ENCODE measurements around the gene CDC20.

DNA sequence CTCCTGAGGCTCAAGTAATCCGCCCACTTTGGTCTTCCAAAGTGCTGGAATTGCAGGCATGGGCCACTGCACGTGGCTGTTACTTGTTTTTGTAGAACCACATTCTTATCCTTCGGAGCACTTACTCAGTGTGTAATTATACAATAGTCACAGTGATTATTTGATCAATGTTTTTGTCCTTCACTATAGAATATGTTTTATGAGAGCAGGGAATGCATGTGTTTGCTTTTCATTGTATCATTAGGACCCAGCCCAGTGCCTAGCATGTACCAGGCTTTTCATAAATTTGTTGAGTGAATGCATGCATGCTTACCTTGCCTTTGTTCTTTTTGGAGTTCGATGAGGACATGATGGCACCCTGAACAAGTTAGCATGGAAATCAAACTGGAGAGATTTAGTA, 36.7 kb downstream of the CDC20 start:
- TF ChIP-seq ARNT (IDR thresholded peaks at IDR 0.05) (no peak), FOXM1 (IDR thresholded peaks at IDR 0.05; ENCODE audit: borderline replicate concordance) (no peak), HDGF (IDR thresholded peaks at IDR 0.05; ENCODE audit: borderline replicate concordance) (no peak), LEF1 (IDR thresholded peaks at IDR 0.05; ENCODE audit: borderline replicate concordance) (no peak), ZNF384 (IDR thresholded peaks at IDR 0.05) (no peak), SUZ12 (IDR thresholded peaks at IDR 0.05) (no peak), NFRKB (IDR thresholded peaks at IDR 0.05) (no peak), TARDBP (IDR thresholded peaks at IDR 0.05) (no peak), FOXA1 (IDR thresholded peaks at IDR 0.05) (no peak)
